Mesenchymal stem cell (in vitro differentiated cells and primary cell): Measurements from ENCODE around the gene EFEMP1.
A peak's percentile ranks its signal among the peaks of the same experiment; 100 is the strongest.

Experiments used
- DNase-seq: peaks from one replicate; pipeline ENCODE4 v3.0.0-alpha.2; 2013
- H2AFZ ChIP-seq: one replicate; pipeline ENCODE4 v1.6.1; 2013; ENCODE audit warnings: low read depth, mild to moderate bottlenecking, control low read depth, inconsistent platforms, low read length, moderate library complexity
- H2AK5ac ChIP-seq: 2 replicates; pipeline ENCODE4 v1.6.1; 2013; ENCODE audit warnings: low read length, moderate library complexity, mild to moderate bottlenecking, inconsistent platforms; ENCODE audit not compliant: severe bottlenecking
- H2BK120ac ChIP-seq: one replicate; pipeline ENCODE4 v1.6.1; 2013; ENCODE audit warnings: low read depth, mild to moderate bottlenecking, inconsistent platforms, low read length, moderate library complexity
- H2BK12ac ChIP-seq, 2 experiments: one replicate each; pipeline ENCODE4 v1.6.1; 2013; ENCODE audit warnings: inconsistent platforms in 2 of 2, low read length in 2 of 2, mild to moderate bottlenecking in 2 of 2, moderate library complexity in 2 of 2, control low read depth in 1 of 2
- H2BK15ac ChIP-seq: one replicate; pipeline ENCODE4 v1.6.1; 2013; ENCODE audit warnings: mild to moderate bottlenecking, low read depth, inconsistent platforms; ENCODE audit not compliant: poor library complexity, severe bottlenecking
- H2BK5ac ChIP-seq: 2 replicates; pipeline ENCODE4 v1.6.1; 2013; ENCODE audit warnings: low read depth, mild to moderate bottlenecking, low read length, control low read depth, inconsistent platforms; ENCODE audit not compliant: poor library complexity, severe bottlenecking
- H3K14ac ChIP-seq, 2 experiments: one replicate each; pipeline ENCODE4 v1.6.1; 2013; ENCODE audit warnings: inconsistent platforms in 2 of 2, low read length in 2 of 2, control low read depth in 1 of 2, mild to moderate bottlenecking in 1 of 2, moderate library complexity in 1 of 2
- H3K18ac ChIP-seq, 2 experiments: one replicate each; pipeline ENCODE4 v1.6.1; 2013; ENCODE audit warnings: inconsistent platforms in 2 of 2, low read length in 2 of 2, control low read depth in 1 of 2, low read depth in 1 of 2, mild to moderate bottlenecking in 1 of 2
- H3K23ac ChIP-seq, 2 experiments: one replicate each; pipeline ENCODE4 v1.6.1; 2013; ENCODE audit warnings: inconsistent platforms in 2 of 2, low read length in 2 of 2, mild to moderate bottlenecking in 2 of 2, moderate library complexity in 2 of 2, control low read depth in 1 of 2
- H3K27ac ChIP-seq: 2 replicates; pipeline ENCODE4 v1.5.1; 2013; ENCODE audit warnings: mild to moderate bottlenecking, moderate library complexity, low read length, control low read depth, inconsistent platforms; ENCODE audit not compliant: poor library complexity, severe bottlenecking
- H3K27me3 ChIP-seq, 2 experiments: 2 replicates each; pipeline versions ENCODE4 v1.6.1 to v1.7.0; 2013; ENCODE audit warnings: low read length in 2 of 2, mild to moderate bottlenecking in 2 of 2, moderate library complexity in 2 of 2, control low read depth in 1 of 2, inconsistent platforms in 1 of 2; ENCODE audit not compliant: control insufficient read depth in 1 of 2, insufficient read depth in 1 of 2
- H3K36me3 ChIP-seq, 2 experiments: 2 replicates each; pipeline versions ENCODE4 v1.6.1 to v1.7.0; 2013; ENCODE audit warnings: low read length in 2 of 2, control low read depth in 1 of 2, inconsistent platforms in 1 of 2, low read depth in 1 of 2, mild to moderate bottlenecking in 1 of 2; ENCODE audit not compliant: insufficient read depth in 2 of 2, control insufficient read depth in 1 of 2
- H3K4ac ChIP-seq, 2 experiments: one replicate each; pipeline ENCODE4 v1.6.1; 2013; ENCODE audit warnings: inconsistent platforms in 2 of 2, low read length in 2 of 2, mild to moderate bottlenecking in 2 of 2, moderate library complexity in 2 of 2, control low read depth in 1 of 2, low read depth in 1 of 2
- H3K4me1 ChIP-seq: 2 replicates; pipeline ENCODE4 v1.6.1; 2013; ENCODE audit warnings: low read depth, low read length, control low read depth; ENCODE audit not compliant: control insufficient read depth, insufficient read depth
- H3K4me2 ChIP-seq: 2 replicates; pipeline ENCODE4 v1.6.1; 2013; ENCODE audit warnings: low read length, mild to moderate bottlenecking, inconsistent platforms; ENCODE audit not compliant: poor library complexity, severe bottlenecking
- H3K4me3 ChIP-seq, 2 experiments: 2 replicates each; pipeline versions ENCODE4 v1.5.1 to v1.7.0; 2013; ENCODE audit warnings: low read length in 2 of 2, mild to moderate bottlenecking in 2 of 2, control low read depth in 1 of 2, low read depth in 1 of 2; ENCODE audit not compliant: insufficient read depth in 1 of 2
- H3K79me1 ChIP-seq: replicated peaks from 2 replicates; pipeline ENCODE4 v1.6.1; 2013; ENCODE audit warnings: mild to moderate bottlenecking, control low read depth, low read length, inconsistent platforms; ENCODE audit not compliant: poor library complexity, severe bottlenecking
- H3K9ac ChIP-seq: 2 replicates; pipeline ENCODE4 v1.7.0; 2013; ENCODE audit warnings: mild to moderate bottlenecking, low read length, moderate library complexity
- H3K9me3 ChIP-seq: 2 replicates; pipeline ENCODE4 v1.7.0; 2013; ENCODE audit warnings: mild to moderate bottlenecking, low read length; ENCODE audit not compliant: control insufficient read depth
- H4K8ac ChIP-seq: one replicate; pipeline ENCODE4 v1.6.1; 2013; ENCODE audit warnings: inconsistent platforms, mild to moderate bottlenecking, low read length, moderate library complexity
- H4K91ac ChIP-seq: one replicate; pipeline ENCODE4 v1.6.1; 2013; ENCODE audit warnings: mild to moderate bottlenecking, low read length, inconsistent platforms
- WGBS: methylation state at CpG from one replicate; pipeline ENCODE4 v1.1.7; 2013; ENCODE audit warnings: mixed read lengths; 5-methylcytosine and 5-hydroxymethylcytosine counted together

EFEMP1 gene

GRCh38 chr2:55876429-55877086, 47.0 kb downstream of the EFEMP1 start:
- Histone ChIP-seq H3K18ac (no peak overlapping the region), H2BK12ac (no peak overlapping the region), H2BK15ac (no peak overlapping the region), H3K27me3 (no peaks in the 10 kb centered on the region), H3K79me1 (no peaks in the 10 kb centered on the region), H2BK120ac (no peak overlapping the region), H3K9me3 (no peaks in the 10 kb centered on the region), H3K4me2 (no peak overlapping the region), H4K91ac (no peak overlapping the region), H2BK5ac (no peak overlapping the region), H3K4me3 (no peak overlapping the region), H4K8ac (no peak overlapping the region), H3K9ac (peak overlapping the region; percentile 56), H2AFZ (no peak overlapping the region), H3K14ac (no peak overlapping the region), H3K27ac (no peak overlapping the region), H3K36me3 (peaks cover 0 to 70% of the 10 kb centered on the region in 2 experiments), H3K4ac (no peak overlapping the region), H3K4me1 (peaks cover 4% of the 10 kb centered on the region), H2AK5ac (no peak overlapping the region), H3K23ac (no peak overlapping the region)
- DNase-seq = no peak
- 69% methylated on average over 1 of the region's 6 CpGs for WGBS

- Histone ChIP-seq H3K4me3 (no peak overlapping the region), H3K4me2 (no peak overlapping the region), H2AK5ac (no peak overlapping the region), H3K14ac (no peak overlapping the region), H2BK5ac (no peak overlapping the region), H3K23ac (no peak overlapping the region), H3K9me3 (no peaks in the 10 kb centered on the region), H3K4me1 (peaks cover 4% of the 10 kb centered on the region), H3K27me3 (no peaks in the 10 kb centered on the region), H3K27ac (no peak overlapping the region), H2AFZ (no peak overlapping the region), H3K18ac (no peak overlapping the region), H3K36me3 (peaks cover 0 to 70% of the 10 kb centered on the region in 2 experiments), H4K8ac (no peak overlapping the region), H2BK12ac (no peak overlapping the region), H3K4ac (no peak overlapping the region), H2BK15ac (no peak overlapping the region), H3K9ac (peak overlapping the region; percentile 43), H4K91ac (no peak overlapping the region), H2BK120ac (no peak overlapping the region), H3K79me1 (no peaks in the 10 kb centered on the region)
- DNase-seq = peak; percentile 34
- WGBS = 66% methylated on average over 4 of the region's 4 CpGs
Observed at GRCh38 chr2:55875434-55876135, 48.0 kb downstream of the EFEMP1 start.

GRCh38 chr2:55874338-55874737, 49.2 kb downstream of the EFEMP1 start:
- no peak overlapping the region for H2BK15ac ChIP-seq
- no peaks in the 10 kb centered on the region for H3K27me3 ChIP-seq
- H3K4ac ChIP-seq = no peak overlapping the region
- no peaks in the 10 kb centered on the region for H3K79me1 ChIP-seq
- H3K23ac ChIP-seq = no peak overlapping the region
- H3K18ac ChIP-seq = no peak overlapping the region
- no peak overlapping the region for H2BK120ac ChIP-seq
- no peak overlapping the region for H4K8ac ChIP-seq
- no CpG with 5 or more reads among the region's 2 CpGs for WGBS
- DNase-seq = no peak
- H3K36me3 ChIP-seq = peaks cover 0 to 61% of the 10 kb centered on the region in 2 experiments
- H3K4me2 ChIP-seq = no peak overlapping the region
- H3K9ac ChIP-seq = no peak overlapping the region
- no peak overlapping the region for H2AFZ ChIP-seq
- H2BK5ac ChIP-seq = no peak overlapping the region
- H3K27ac ChIP-seq = no peak overlapping the region
- no peak overlapping the region for H2AK5ac ChIP-seq
- peaks cover 4% of the 10 kb centered on the region for H3K4me1 ChIP-seq
- no peaks in the 10 kb centered on the region for H3K9me3 ChIP-seq
- no peak overlapping the region for H3K14ac ChIP-seq
- H2BK12ac ChIP-seq = no peak overlapping the region
- H3K4me3 ChIP-seq = no peak overlapping the region
- no peak overlapping the region for H4K91ac ChIP-seq

GRCh38 chr2:55871637-55872036, 51.9 kb downstream of the EFEMP1 start:
- Histone ChIP-seq H3K27me3 (no peaks in the 10 kb centered on the region), H2BK120ac (no peak overlapping the region), H3K9me3 (no peaks in the 10 kb centered on the region), H3K4me2 (no peak overlapping the region), H4K91ac (no peak overlapping the region), H3K27ac (no peak overlapping the region), H3K79me1 (no peaks in the 10 kb centered on the region), H2AFZ (no peak overlapping the region), H3K4me1 (peaks cover 4% of the 10 kb centered on the region), H2BK12ac (peak overlapping the region; percentile 28 to 72), H2AK5ac (no peak overlapping the region), H3K4me3 (no peak overlapping the region), H2BK5ac (no peak overlapping the region), H3K4ac (no peak overlapping the region), H3K14ac (no peak overlapping the region), H3K36me3 (peaks cover 0 to 62% of the 10 kb centered on the region in 2 experiments), H4K8ac (no peak overlapping the region), H3K23ac (no peak overlapping the region), H3K9ac (no peak overlapping the region), H2BK15ac (no peak overlapping the region), H3K18ac (peak overlapping the region in 1 of 2 experiments; percentile 40)
- no peak for DNase-seq
